ENCODE data around the gene GRAMD4.

DNA sequence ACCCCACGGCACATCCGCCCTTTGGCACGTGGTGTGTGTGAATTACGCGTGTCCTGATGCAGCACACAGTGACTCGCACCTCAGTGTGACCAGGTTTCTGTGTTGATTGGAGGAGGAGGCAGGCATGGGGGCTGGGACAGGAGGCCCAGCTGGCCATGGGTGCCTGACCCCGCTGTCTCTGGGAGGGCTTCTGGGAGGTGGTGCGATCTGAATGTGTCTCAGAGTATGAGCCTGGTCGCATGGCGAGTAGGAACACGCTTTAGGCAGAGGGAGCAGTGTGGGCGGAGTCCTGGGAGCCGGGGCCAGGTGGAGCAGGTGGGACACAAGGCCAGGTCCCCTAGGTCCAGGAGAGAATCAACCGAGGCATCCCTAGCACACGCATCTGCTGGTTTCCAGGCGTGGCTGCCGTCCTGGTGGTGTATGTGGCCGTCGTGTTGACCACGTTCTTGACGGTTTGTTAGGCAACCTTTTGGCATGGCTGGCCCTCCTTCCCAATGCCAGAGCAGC is 5.7 kb downstream of the GRAMD4 start:
- no peak for TF ChIP-seq POLR2A (IDR thresholded peaks at IDR 0.05)
- TF ChIP-seq, protein P1, sequence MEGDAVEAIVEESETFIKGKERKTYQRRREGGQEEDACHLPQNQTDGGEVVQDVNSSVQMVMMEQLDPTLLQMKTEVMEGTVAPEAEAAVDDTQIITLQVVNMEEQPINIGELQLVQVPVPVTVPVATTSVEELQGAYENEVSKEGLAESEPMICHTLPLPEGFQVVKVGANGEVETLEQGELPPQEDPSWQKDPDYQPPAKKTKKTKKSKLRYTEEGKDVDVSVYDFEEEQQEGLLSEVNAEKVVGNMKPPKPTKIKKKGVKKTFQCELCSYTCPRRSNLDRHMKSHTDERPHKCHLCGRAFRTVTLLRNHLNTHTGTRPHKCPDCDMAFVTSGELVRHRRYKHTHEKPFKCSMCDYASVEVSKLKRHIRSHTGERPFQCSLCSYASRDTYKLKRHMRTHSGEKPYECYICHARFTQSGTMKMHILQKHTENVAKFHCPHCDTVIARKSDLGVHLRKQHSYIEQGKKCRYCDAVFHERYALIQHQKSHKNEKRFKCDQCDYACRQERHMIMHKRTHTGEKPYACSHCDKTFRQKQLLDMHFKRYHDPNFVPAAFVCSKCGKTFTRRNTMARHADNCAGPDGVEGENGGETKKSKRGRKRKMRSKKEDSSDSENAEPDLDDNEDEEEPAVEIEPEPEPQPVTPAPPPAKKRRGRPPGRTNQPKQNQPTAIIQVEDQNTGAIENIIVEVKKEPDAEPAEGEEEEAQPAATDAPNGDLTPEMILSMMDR (IDR thresholded peaks at IDR 0.05 in 8 of 11, conservative IDR thresholded peaks at IDR 0.05 in 3 of 11) = no peak
- TF ChIP-seq POLR2AphosphoS5 (IDR thresholded peaks at IDR 0.05) = no peak
